ENCODE data around the gene RPRD1B. TPM values are rescaled to one million over a fixed set of nuclear protein-coding genes. Genes with fewer than 3 reads are reported as not detected.

Gene RPRD1B
- polyA plus RNA-seq, 2 of the 4 experiments (the other 2 are of a cell fraction) = 16.4 to 28.4 TPM

DNA sequence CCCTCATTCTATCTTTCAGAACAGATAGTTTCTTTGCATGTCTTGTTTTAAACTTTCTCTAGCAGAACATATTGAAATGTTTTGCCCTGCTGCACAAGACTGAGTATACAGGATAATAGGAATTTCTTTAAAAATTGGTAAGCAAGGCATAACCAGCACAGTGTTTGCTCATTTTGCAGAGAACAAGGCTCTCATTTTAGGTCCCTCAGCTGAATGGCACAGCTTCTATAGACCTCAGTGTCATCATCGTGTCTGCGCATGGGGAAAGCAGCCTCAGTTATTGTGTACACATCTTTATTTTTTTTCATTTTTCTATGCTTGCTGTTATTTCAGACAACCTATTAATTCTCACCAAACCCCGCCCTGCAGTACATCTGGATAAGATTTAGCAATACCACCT, 36.0 kb upstream of the RPRD1B start (continued):
- TF ChIP-seq SREBF2 (IDR thresholded peaks at IDR 0.05) (no peak), TFCP2L1 (CRISPR knock-in tag; IDR thresholded peaks at IDR 0.05) (no peak), RARB (CRISPR knock-in tag; IDR thresholded peaks at IDR 0.05) (no peak), RCOR1 (IDR thresholded peaks at IDR 0.05; ENCODE audit: low read depth, low read length) (no peak), FOSL2 (IDR thresholded peaks at IDR 0.05) (no peak), FOSL2 (CRISPR knock-in tag; IDR thresholded peaks at IDR 0.05) (no peak), ESRRA (IDR thresholded peaks at IDR 0.05; ENCODE audit: borderline replicate concordance, low read length) (no peak)

DNA sequence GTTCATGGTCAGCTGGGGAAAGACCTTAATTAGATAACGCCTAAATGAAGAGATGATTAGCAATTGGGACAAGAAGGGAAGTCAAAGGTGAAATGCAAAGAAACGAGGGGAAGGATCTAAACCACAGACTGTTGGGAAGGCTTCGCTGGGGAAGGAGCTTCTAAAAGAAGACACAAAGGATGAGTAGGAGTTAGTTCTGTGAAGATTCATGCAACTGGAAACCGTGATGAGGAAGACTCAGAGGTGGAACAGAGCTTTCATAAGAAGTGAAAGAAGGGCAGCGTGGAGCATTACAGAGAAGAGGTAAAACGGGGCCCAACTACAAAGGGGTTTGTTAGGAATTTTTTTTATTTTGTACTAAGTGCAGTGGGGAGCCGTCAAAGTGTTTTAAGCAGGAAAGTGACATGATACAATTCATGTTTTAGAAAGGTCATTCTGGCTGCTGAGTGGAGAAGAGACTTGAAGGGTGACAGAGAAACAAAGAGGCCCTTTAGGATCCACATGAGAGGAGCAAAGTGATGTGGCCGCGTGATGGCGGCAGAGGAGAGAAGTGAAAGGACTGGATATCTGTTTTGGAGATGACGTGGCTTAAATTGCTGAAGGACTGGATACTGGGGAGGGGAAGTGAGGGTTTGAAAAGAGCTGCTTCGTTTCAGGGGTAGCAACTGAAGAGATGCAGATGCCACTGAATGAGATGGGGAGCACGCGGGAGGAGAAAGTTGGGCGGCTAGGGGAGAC, 33.9 kb upstream of the RPRD1B start:
- H3K27ac ChIP-seq = no peak overlapping the region
- no peak for FAIRE-seq
- no peak for DNase-seq (ENCODE audit: low read depth in 1 of 2, low spot score in 1 of 2)
- ATAC-seq = no peak
- 93% methylated on average over 15 of the region's 15 CpGs for WGBS (ENCODE audit: missing lambda C conversion rate)
- TF ChIP-seq RAD21 (conservative IDR thresholded peaks at IDR 0.05 in 1 of 2, IDR thresholded peaks at IDR 0.05 in 1 of 2) = no peak
- TF ChIP-seq CEBPB (IDR thresholded peaks at IDR 0.05) = no peak
- TF ChIP-seq RNF2 (IDR thresholded peaks at IDR 0.05; ENCODE audit: borderline replicate concordance, low read depth) = no peak
- no peak for TF ChIP-seq HOXA7 (CRISPR knock-in tag; IDR thresholded peaks at IDR 0.05)
- no peak for TF ChIP-seq JUN (IDR thresholded peaks at IDR 0.05)
- TF ChIP-seq KDM5A (IDR thresholded peaks at IDR 0.05) = no peak
- TF ChIP-seq JUNB (IDR thresholded peaks at IDR 0.05) = no peak
- TF ChIP-seq FOSL2 (IDR thresholded peaks at IDR 0.05) = no peak
- TF ChIP-seq FOSL2 (CRISPR knock-in tag; IDR thresholded peaks at IDR 0.05) = no peak
- TF ChIP-seq, protein P1, sequence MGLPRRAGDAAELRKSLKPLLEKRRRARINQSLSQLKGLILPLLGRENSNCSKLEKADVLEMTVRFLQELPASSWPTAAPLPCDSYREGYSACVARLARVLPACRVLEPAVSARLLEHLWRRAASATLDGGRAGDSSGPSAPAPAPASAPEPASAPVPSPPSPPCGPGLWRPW (IDR thresholded peaks at IDR 0.05) = no peak
- TF ChIP-seq MAZ (IDR thresholded peaks at IDR 0.05; ENCODE audit: borderline replicate concordance, low read depth, low read length) = no peak
- no peak for TF ChIP-seq FOXS1 (CRISPR knock-in tag; IDR thresholded peaks at IDR 0.05)
- TF ChIP-seq TFCP2L1 (CRISPR knock-in tag; IDR thresholded peaks at IDR 0.05) = no peak
- no peak for TF ChIP-seq RARB (CRISPR knock-in tag; IDR thresholded peaks at IDR 0.05)
- no peak for TF ChIP-seq ZNF302 (CRISPR knock-in tag; IDR thresholded peaks at IDR 0.05)
- TF ChIP-seq RCOR1 (IDR thresholded peaks at IDR 0.05; ENCODE audit: low read depth, low read length) = no peak
- TF ChIP-seq PHF8 (IDR thresholded peaks at IDR 0.05; ENCODE audit: borderline replicate concordance, low read depth) = no peak
- no peak for TF ChIP-seq ZFP36 (IDR thresholded peaks at IDR 0.05; ENCODE audit: borderline replicate concordance, partially characterized antibody)
- H3K4me2 ChIP-seq = no peak overlapping the region
- no peak overlapping the region for H3K4me3 ChIP-seq
- ChIA-PET POLR2A (no interaction called here), CTCF (interaction anchor here (1.0 to 2.3 kb wide), 7 partner anchors 8 to 435 kb away, joined by 3 to 15 read pairs (median 4); no protein-coding TSS in a partner anchor)
- H3K4me1 ChIP-seq = peaks cover 15% of the 10 kb centered on the region
- no peaks in the 10 kb centered on the region for H3K9me3 ChIP-seq

DNA sequence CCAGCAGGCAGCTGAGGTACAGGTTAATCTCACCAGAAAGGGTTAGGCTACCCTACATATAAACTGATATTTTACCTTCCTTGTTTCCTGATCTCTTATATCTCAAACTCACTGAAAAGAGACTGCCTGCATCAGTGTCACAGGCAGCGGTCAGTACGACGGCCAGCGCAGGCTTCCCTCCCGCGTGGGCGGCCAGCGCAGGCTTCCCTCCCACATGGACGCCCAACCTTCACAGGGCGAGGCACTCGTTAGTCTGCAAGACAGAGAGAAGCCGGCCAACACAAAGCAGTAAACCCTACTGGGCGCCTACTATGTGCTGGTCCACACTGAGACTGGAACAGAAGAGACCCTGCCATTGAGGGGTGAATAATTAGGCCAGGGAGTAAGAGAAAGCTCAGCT, 33.3 kb upstream of the RPRD1B start:
- Histone ChIP-seq H3K27ac (no peak overlapping the region), H3K4me3 (no peak overlapping the region), H3K4me2 (no peak overlapping the region), H3K9me3 (no peaks in the 10 kb centered on the region), H3K4me1 (peaks cover 9% of the 10 kb centered on the region; the same call in 2 of the 3 replicates)
- no peak for DNase-seq (ENCODE audit: low read depth in 1 of 2, low spot score in 1 of 2)
- 92% methylated on average over 13 of the region's 13 CpGs for WGBS (ENCODE audit: missing lambda C conversion rate)
- ATAC-seq = no peak
- POLR2A ChIA-PET = no interaction called here
- no peak for FAIRE-seq
- CTCF ChIA-PET = interaction anchor here (0.6 to 2.3 kb wide), 3 partner anchors 39 to 436 kb away, joined by 3 to 15 read pairs (median 3); no protein-coding TSS in a partner anchor
- TF ChIP-seq, protein P1 (IDR thresholded peaks at IDR 0.05) = no peak
- TF ChIP-seq ZC3H11A (IDR thresholded peaks at IDR 0.05) = no peak
- TF ChIP-seq PHF8 (IDR thresholded peaks at IDR 0.05; ENCODE audit: borderline replicate concordance, low read depth) = no peak
- TF ChIP-seq KDM1A (IDR thresholded peaks at IDR 0.05; ENCODE audit: low read depth) = no peak
- no peak for TF ChIP-seq CEBPB (IDR thresholded peaks at IDR 0.05)
- no peak for TF ChIP-seq ZSCAN20 (CRISPR knock-in tag; IDR thresholded peaks at IDR 0.05)
- TF ChIP-seq, protein P2, sequence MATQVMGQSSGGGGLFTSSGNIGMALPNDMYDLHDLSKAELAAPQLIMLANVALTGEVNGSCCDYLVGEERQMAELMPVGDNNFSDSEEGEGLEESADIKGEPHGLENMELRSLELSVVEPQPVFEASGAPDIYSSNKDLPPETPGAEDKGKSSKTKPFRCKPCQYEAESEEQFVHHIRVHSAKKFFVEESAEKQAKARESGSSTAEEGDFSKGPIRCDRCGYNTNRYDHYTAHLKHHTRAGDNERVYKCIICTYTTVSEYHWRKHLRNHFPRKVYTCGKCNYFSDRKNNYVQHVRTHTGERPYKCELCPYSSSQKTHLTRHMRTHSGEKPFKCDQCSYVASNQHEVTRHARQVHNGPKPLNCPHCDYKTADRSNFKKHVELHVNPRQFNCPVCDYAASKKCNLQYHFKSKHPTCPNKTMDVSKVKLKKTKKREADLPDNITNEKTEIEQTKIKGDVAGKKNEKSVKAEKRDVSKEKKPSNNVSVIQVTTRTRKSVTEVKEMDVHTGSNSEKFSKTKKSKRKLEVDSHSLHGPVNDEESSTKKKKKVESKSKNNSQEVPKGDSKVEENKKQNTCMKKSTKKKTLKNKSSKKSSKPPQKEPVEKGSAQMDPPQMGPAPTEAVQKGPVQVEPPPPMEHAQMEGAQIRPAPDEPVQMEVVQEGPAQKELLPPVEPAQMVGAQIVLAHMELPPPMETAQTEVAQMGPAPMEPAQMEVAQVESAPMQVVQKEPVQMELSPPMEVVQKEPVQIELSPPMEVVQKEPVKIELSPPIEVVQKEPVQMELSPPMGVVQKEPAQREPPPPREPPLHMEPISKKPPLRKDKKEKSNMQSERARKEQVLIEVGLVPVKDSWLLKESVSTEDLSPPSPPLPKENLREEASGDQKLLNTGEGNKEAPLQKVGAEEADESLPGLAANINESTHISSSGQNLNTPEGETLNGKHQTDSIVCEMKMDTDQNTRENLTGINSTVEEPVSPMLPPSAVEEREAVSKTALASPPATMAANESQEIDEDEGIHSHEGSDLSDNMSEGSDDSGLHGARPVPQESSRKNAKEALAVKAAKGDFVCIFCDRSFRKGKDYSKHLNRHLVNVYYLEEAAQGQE (IDR thresholded peaks at IDR 0.05) = no peak
- TF ChIP-seq, protein P3, sequence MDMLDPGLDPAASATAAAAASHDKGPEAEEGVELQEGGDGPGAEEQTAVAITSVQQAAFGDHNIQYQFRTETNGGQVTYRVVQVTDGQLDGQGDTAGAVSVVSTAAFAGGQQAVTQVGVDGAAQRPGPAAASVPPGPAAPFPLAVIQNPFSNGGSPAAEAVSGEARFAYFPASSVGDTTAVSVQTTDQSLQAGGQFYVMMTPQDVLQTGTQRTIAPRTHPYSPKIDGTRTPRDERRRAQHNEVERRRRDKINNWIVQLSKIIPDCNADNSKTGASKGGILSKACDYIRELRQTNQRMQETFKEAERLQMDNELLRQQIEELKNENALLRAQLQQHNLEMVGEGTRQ (IDR thresholded peaks at IDR 0.05) = no peak
- TF ChIP-seq MYC (IDR thresholded peaks at IDR 0.05; ENCODE audit: borderline replicate concordance, low read length) = no peak
- TF ChIP-seq, protein P4, sequence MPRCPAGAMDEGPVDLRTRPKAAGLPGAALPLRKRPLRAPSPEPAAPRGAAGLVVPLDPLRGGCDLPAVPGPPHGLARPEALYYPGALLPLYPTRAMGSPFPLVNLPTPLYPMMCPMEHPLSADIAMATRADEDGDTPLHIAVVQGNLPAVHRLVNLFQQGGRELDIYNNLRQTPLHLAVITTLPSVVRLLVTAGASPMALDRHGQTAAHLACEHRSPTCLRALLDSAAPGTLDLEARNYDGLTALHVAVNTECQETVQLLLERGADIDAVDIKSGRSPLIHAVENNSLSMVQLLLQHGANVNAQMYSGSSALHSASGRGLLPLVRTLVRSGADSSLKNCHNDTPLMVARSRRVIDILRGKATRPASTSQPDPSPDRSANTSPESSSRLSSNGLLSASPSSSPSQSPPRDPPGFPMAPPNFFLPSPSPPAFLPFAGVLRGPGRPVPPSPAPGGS (IDR thresholded peaks at IDR 0.05) = no peak
- no peak for TF ChIP-seq HEYL (CRISPR knock-in tag; IDR thresholded peaks at IDR 0.05)
- TF ChIP-seq HOXA7 (CRISPR knock-in tag; IDR thresholded peaks at IDR 0.05) = no peak
- TF ChIP-seq RNF2 (IDR thresholded peaks at IDR 0.05; ENCODE audit: borderline replicate concordance, low read depth) = no peak
- no peak for TF ChIP-seq CBX8 (IDR thresholded peaks at IDR 0.05)
- no peak for TF ChIP-seq JUNB (IDR thresholded peaks at IDR 0.05)
- TF ChIP-seq MAZ (IDR thresholded peaks at IDR 0.05; ENCODE audit: borderline replicate concordance, low read depth, low read length) = no peak

Measured in A549 (cell line).